Measurements from ENCODE around the gene SNRPA1.

Gene SNRPA1

DNA sequence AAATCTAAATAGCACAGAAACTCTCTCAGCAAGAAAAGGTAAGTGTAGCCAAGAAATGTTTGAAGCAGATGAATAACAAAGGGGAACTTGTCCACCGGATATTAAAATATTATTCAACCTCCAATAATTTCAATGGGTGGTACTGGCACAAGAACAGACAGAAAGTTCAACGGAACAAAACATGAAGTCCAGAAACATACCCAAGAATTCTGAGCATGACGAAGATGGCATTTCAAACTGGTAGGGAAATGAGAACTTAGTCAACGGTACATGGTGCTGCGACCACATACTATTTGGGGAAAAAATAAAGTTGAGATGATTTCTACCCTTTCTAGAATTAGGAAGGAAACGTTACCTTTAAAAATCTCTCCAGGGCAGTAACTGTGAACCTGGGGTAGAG lies 48.7 kb downstream of the SNRPA1 start:
- Histone ChIP-seq H3K9me3 (ENCODE audit: control insufficient read depth in 2 of 2, low read length in 2 of 2) (no peaks in the 10 kb centered on the region), H3K9ac (ENCODE audit: low read length in 2 of 2) (no peak overlapping the region), H3K27me3 (ENCODE audit: control insufficient read depth in 1 of 2, insufficient read depth in 2 of 2, low read length in 2 of 2) (no peaks in the 10 kb centered on the region), H3K27ac (ENCODE audit: low read length) (no peak overlapping the region), H3K4me1 (ENCODE audit: control insufficient read depth, insufficient read depth, low read length) (peaks cover 31% of the 10 kb centered on the region), H3K4me3 (ENCODE audit: low read length in 2 of 2) (no peak overlapping the region), H3K36me3 (ENCODE audit: control insufficient read depth in 2 of 2, insufficient read depth in 2 of 2, low read length in 2 of 2) (peaks cover 0 to 2% of the 10 kb centered on the region in 2 donors)

DNA sequence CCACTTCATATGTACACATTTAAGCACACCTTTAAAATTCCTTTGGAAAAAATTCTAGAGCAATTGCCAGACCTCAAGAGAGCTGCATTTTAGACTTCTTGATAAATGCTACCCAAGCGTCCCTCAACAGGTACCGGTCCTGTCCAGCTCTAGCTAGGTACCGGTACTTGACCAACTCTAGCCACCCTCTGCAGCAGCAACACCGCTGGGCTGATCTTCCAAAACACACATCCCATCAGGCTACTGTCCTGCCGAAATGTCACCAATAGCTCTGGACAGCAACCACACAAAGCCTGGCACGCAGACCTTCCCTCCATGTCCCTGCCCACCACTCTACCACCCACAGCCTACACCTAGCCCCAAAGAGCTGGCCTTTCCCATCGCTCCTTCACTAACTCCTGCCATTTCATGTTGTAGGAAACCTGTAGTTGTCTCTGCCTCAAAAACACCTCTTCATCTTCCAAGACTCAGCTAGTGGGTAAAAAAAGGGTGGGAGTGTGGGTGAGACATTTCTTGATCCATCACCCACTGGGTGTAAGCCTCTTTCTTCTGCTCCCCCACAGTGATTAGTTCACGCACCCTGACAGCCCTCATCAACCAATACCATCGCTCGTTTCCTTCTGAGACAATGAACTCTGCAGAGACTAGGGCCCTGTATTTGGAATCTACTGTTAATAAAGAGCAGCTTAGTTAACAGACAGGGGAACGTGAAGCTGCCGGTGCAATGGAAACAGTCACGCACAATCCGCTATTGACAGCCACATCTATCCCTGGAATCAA lies 50.0 kb downstream of the SNRPA1 start:
- H3K4me3 ChIP-seq (ENCODE audit: low read length in 2 of 2): peak overlapping the region in 1 of 2 donors; percentile 7
- H3K4me1 ChIP-seq (ENCODE audit: control insufficient read depth, insufficient read depth, low read length): peaks cover 22% of the 10 kb centered on the region
- no peaks in the 10 kb centered on the region for H3K27me3 ChIP-seq (ENCODE audit: control insufficient read depth in 1 of 2, insufficient read depth in 2 of 2, low read length in 2 of 2)
- peaks cover 0 to 2% of the 10 kb centered on the region in 2 donors for H3K36me3 ChIP-seq (ENCODE audit: control insufficient read depth in 2 of 2, insufficient read depth in 2 of 2, low read length in 2 of 2)
- H3K9me3 ChIP-seq (ENCODE audit: control insufficient read depth in 2 of 2, low read length in 2 of 2): no peaks in the 10 kb centered on the region
- H3K27ac ChIP-seq (ENCODE audit: low read length): no peak overlapping the region
- H3K9ac ChIP-seq (ENCODE audit: low read length in 2 of 2): no peak overlapping the region

DNA sequence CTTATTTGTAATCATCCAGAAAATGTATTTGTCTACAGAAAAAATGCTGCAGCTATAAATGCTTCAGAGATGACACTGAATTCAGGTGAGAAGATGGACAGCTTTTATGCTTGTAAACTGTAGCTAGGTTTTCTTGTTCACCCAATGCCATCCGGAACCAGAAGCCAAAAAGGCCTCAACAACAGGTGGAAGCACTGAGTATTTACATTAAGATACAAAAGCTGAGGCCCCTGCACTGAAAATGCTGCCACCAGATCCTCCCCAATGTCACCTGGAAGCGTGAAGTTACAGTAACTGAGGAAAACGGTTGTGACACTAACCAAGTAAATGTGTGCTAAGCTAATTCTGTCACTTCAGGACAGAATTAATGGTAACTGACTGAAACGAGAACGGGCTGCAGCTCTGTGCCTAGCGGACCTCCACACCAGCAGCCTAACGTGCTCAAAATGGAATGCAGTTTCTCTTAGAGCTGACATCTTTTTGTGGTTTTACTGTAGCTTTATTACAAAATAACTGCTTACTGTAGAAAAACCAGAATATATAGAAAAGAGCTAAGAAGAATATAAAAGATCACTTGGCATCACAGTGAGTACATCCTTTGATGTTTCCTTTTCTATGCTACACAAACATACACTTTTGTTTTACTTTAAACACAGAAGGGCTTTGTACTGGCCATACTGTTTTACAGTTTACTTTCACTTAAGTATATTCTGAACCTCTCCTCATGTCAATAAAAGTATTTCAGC lies 50.8 kb downstream of the SNRPA1 start:
- Histone ChIP-seq H3K36me3 (ENCODE audit: control insufficient read depth in 2 of 2, insufficient read depth in 2 of 2, low read length in 2 of 2) (peaks cover 0 to 2% of the 10 kb centered on the region in 2 donors), H3K27ac (ENCODE audit: low read length) (no peak overlapping the region), H3K9me3 (ENCODE audit: control insufficient read depth in 2 of 2, low read length in 2 of 2) (no peaks in the 10 kb centered on the region), H3K9ac (ENCODE audit: low read length in 2 of 2) (no peak overlapping the region), H3K27me3 (ENCODE audit: control insufficient read depth in 1 of 2, insufficient read depth in 2 of 2, low read length in 2 of 2) (no peaks in the 10 kb centered on the region), H3K4me1 (ENCODE audit: control insufficient read depth, insufficient read depth, low read length) (peaks cover 16% of the 10 kb centered on the region), H3K4me3 (ENCODE audit: low read length in 2 of 2) (peak overlapping the region in 1 of 2 donors; percentile 47)

DNA sequence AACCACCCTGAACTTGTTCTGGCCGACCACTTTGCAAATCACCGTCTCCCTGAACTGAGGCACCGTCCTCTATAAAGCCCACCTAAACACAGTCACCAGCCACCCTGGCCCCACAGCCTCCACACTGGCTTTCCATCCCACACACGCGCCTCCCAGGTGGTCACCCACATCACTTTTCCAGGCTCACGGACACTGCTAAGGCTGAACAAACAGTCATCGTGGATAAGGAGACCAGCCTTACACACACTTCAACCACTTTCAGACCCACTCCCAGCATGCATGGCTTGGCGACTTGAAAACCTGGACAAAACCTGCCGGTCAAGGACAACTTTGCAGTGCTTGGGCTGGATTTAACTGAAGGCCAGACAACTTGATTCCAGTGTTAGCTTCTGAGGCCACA lies 51.6 kb downstream of the SNRPA1 start:
- Histone ChIP-seq H3K36me3 (ENCODE audit: control insufficient read depth in 2 of 2, insufficient read depth in 2 of 2, low read length in 2 of 2) (peaks cover 0 to 2% of the 10 kb centered on the region in 2 donors), H3K4me3 (ENCODE audit: low read length in 2 of 2) (no peak overlapping the region), H3K27me3 (ENCODE audit: control insufficient read depth in 1 of 2, insufficient read depth in 2 of 2, low read length in 2 of 2) (no peaks in the 10 kb centered on the region), H3K27ac (ENCODE audit: low read length) (no peak overlapping the region), H3K9ac (ENCODE audit: low read length in 2 of 2) (no peak overlapping the region), H3K9me3 (ENCODE audit: control insufficient read depth in 2 of 2, low read length in 2 of 2) (no peaks in the 10 kb centered on the region), H3K4me1 (ENCODE audit: control insufficient read depth, insufficient read depth, low read length) (peaks cover 16% of the 10 kb centered on the region)

DNA sequence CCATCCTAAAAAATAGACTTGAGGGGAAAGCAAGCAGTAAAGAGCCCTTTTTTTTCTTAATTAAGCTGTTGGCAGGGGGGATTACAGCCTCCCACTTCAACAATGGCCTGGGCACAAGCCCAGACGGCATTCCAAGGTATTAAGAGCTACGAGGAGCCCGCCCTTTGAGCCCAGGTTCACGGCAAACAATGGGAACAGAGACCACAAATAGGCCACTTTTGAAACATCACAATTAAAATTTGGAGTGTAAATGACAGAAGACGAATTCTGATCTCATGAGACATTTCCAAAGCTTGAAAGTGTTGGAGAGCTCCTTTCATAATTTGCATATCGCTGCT lies 52.1 kb downstream of the SNRPA1 start:
- Histone ChIP-seq H3K27me3 (ENCODE audit: control insufficient read depth in 1 of 2, insufficient read depth in 2 of 2, low read length in 2 of 2) (no peaks in the 10 kb centered on the region), H3K27ac (ENCODE audit: low read length) (no peak overlapping the region), H3K9ac (ENCODE audit: low read length in 2 of 2) (no peak overlapping the region), H3K4me3 (ENCODE audit: low read length in 2 of 2) (no peak overlapping the region), H3K9me3 (ENCODE audit: control insufficient read depth in 2 of 2, low read length in 2 of 2) (no peaks in the 10 kb centered on the region), H3K4me1 (ENCODE audit: control insufficient read depth, insufficient read depth, low read length) (peaks cover 14% of the 10 kb centered on the region), H3K36me3 (ENCODE audit: control insufficient read depth in 2 of 2, insufficient read depth in 2 of 2, low read length in 2 of 2) (peaks cover 0 to 2% of the 10 kb centered on the region in 2 donors)

DNA sequence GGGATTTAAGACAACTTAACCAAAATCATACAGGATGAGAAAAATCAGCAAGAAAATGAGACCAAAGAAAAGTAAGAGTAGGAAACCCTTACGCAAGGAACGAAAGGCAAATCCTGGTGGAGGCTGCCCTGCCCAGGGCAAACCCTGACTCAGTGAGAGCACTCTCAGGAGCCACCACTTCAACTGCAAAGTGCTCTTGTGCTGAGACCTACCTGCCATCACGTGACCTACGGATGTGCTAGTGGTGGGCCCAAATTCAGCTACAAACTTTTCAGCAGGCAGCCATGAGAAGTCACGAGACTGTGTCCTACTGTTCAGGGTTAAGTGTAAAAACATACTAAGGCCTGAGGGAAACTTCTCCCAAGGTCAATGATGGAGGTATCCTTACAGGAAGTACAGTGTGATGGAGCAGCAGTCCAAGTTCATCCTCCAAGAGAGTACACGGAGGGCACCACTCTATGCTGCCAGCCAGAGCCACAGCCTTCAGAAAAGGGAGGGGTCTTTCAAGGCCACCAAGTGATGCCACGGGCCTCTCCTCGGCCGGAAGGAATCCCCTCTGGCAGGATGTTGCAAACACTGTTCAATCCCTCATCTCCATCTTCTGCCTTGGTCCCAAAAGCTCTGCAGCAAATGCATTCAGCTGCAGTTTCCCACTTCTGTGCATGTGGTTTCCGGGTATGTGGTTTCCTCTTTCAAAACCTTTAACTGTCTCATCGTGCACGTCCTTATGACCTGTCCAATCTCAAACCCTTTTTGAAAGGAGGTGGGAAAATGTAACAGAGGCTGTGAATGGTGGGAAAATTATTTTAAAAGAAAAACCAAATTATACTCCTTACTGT lies 52.7 kb downstream of the SNRPA1 start:
- Histone ChIP-seq H3K4me3 (ENCODE audit: low read length in 2 of 2) (no peak overlapping the region), H3K4me1 (ENCODE audit: control insufficient read depth, insufficient read depth, low read length) (peaks cover 12% of the 10 kb centered on the region), H3K9me3 (ENCODE audit: control insufficient read depth in 2 of 2, low read length in 2 of 2) (no peaks in the 10 kb centered on the region), H3K27me3 (ENCODE audit: control insufficient read depth in 1 of 2, insufficient read depth in 2 of 2, low read length in 2 of 2) (no peaks in the 10 kb centered on the region), H3K9ac (ENCODE audit: low read length in 2 of 2) (no peak overlapping the region), H3K36me3 (ENCODE audit: control insufficient read depth in 2 of 2, insufficient read depth in 2 of 2, low read length in 2 of 2) (peaks cover 0 to 2% of the 10 kb centered on the region in 2 donors), H3K27ac (ENCODE audit: low read length) (no peak overlapping the region)

DNA sequence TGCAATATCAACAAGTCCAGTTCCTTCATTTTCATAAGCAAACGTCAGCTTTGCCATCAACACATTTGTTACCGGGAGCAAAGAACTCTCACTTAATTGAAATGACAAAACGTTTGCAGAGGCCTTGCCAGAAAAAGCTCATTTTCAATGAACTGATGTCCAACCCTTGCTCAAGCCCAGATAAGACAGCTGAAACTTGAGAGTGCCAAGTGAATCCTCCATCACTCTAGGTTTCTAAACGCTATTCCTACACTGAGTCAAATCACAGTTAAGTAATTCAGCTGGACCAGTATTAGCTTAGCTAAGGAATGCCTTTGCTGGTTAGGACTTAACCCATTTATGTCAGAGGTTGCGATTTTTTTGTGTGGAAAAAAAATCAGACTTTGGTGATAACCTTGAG lies 54.7 kb downstream of the SNRPA1 start:
- H3K4me1 ChIP-seq (ENCODE audit: control insufficient read depth, insufficient read depth, low read length): peaks cover 11% of the 10 kb centered on the region
- no peaks in the 10 kb centered on the region for H3K9me3 ChIP-seq (ENCODE audit: control insufficient read depth in 2 of 2, low read length in 2 of 2)
- no peak overlapping the region for H3K9ac ChIP-seq (ENCODE audit: low read length in 2 of 2)
- no peak overlapping the region for H3K4me3 ChIP-seq (ENCODE audit: low read length in 2 of 2)
- H3K27ac ChIP-seq (ENCODE audit: low read length): no peak overlapping the region
- H3K36me3 ChIP-seq (ENCODE audit: control insufficient read depth in 2 of 2, insufficient read depth in 2 of 2, low read length in 2 of 2): peaks cover 0 to 4% of the 10 kb centered on the region in 2 donors
- H3K27me3 ChIP-seq (ENCODE audit: control insufficient read depth in 1 of 2, insufficient read depth in 2 of 2, low read length in 2 of 2): no peaks in the 10 kb centered on the region

DNA sequence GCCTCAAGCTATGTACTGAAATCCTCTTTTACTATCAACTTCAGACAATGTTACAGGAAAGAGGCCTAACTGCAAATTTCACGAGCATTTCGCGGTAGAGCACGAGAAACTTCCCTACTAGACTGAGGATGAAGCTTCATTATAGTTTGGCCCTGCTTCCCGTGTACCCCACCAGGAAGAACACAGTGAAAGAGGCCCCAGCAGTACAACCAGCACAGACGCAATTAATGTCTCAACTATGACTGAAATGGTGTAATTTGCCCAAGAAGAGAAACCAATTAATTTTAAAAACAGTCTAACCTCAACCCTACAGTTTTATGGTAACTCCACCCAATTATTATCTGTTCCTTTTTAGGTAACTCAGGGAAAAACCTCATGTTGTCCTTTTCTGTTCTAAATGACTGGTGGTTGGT lies 55.3 kb downstream of the SNRPA1 start:
- Histone ChIP-seq H3K27ac (ENCODE audit: low read length) (no peak overlapping the region), H3K27me3 (ENCODE audit: control insufficient read depth in 1 of 2, insufficient read depth in 2 of 2, low read length in 2 of 2) (no peaks in the 10 kb centered on the region)

DNA sequence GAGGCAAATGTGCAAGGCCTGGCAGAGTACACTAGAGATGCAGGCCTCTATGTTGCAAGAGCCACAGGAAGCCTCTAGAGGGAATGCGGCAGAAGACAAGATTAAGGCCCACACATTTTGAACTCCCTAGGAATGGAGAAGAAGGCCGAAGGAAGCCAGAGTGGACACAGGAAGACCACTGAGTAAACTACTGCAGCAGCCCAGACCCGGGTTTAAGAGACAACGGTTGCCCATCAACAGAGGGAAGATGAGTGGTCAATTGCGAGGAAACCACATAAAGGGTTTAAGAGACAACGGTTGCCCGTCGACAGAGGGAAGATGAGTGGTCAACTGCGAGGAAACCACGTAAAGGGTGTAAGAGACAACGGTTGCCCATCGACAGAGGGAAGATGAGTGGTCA lies 57.8 kb downstream of the SNRPA1 start:
- H3K27me3 ChIP-seq (ENCODE audit: control insufficient read depth in 1 of 2, insufficient read depth in 2 of 2, low read length in 2 of 2): no peaks in the 10 kb centered on the region
- H3K4me1 ChIP-seq (ENCODE audit: control insufficient read depth, insufficient read depth, low read length): peaks cover 12% of the 10 kb centered on the region
- peaks cover 7 to 9% of the 10 kb centered on the region in 2 donors for H3K36me3 ChIP-seq (ENCODE audit: control insufficient read depth in 2 of 2, insufficient read depth in 2 of 2, low read length in 2 of 2)
- no peak overlapping the region for H3K4me3 ChIP-seq (ENCODE audit: low read length in 2 of 2)
- H3K27ac ChIP-seq (ENCODE audit: low read length): no peak overlapping the region
- no peak overlapping the region for H3K9ac ChIP-seq (ENCODE audit: low read length in 2 of 2)
- no peaks in the 10 kb centered on the region for H3K9me3 ChIP-seq (ENCODE audit: control insufficient read depth in 2 of 2, low read length in 2 of 2)

More for the DNA sequence above, 55.3 kb downstream of the SNRPA1 start:
- Histone ChIP-seq H3K4me1 (ENCODE audit: control insufficient read depth, insufficient read depth, low read length) (peaks cover 15% of the 10 kb centered on the region), H3K9ac (ENCODE audit: low read length in 2 of 2) (no peak overlapping the region), H3K9me3 (ENCODE audit: control insufficient read depth in 2 of 2, low read length in 2 of 2) (no peaks in the 10 kb centered on the region), H3K36me3 (ENCODE audit: control insufficient read depth in 2 of 2, insufficient read depth in 2 of 2, low read length in 2 of 2) (peaks cover 6 to 7% of the 10 kb centered on the region in 2 donors), H3K4me3 (ENCODE audit: low read length in 2 of 2) (no peak overlapping the region)

DNA sequence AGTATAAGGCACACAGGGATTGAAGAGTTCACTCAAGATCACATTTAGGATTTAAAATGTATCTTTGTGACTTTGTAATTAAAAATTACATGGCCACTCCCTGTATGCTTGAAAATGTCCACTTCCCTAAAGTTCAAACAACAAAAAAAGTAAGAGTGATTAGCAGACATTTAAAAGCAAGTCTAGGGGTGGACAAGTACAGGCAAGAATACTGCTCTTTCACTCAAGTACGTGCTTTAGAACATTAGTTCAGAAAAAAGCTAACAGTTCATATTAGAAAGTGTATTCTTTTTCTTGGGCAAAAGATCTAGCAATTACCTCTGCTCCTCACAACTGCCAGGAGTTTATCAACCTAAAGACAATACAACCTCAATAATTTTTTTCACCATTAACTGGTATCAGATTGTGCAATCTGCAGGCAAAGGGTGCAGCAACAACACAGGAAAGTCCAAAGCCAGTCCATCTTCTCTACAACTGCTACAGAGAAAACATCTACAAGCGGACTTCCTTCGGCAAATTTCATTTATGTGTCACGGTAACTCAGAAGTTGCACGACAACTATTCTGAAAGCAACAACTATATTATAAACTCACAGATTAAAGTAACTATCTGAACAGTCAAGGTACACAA lies 61.3 kb downstream of the SNRPA1 start:
- Histone ChIP-seq H3K36me3 (ENCODE audit: control insufficient read depth in 2 of 2, insufficient read depth in 2 of 2, low read length in 2 of 2) (peaks cover 7 to 9% of the 10 kb centered on the region in 2 donors), H3K4me3 (ENCODE audit: low read length in 2 of 2) (no peak overlapping the region), H3K4me1 (ENCODE audit: control insufficient read depth, insufficient read depth, low read length) (peaks cover 12% of the 10 kb centered on the region), H3K9me3 (ENCODE audit: control insufficient read depth in 2 of 2, low read length in 2 of 2) (no peaks in the 10 kb centered on the region), H3K27ac (ENCODE audit: low read length) (no peak overlapping the region), H3K9ac (ENCODE audit: low read length in 2 of 2) (no peak overlapping the region), H3K27me3 (ENCODE audit: control insufficient read depth in 1 of 2, insufficient read depth in 2 of 2, low read length in 2 of 2) (no peaks in the 10 kb centered on the region)
